GM19452 (cell line): ENCODE results near the gene LMO7.
"Not testable (repeated sequence)": the region's sequence is repeated elsewhere in the genome, so short reads cannot be mapped to it uniquely, and the experiment has no call there.

Experiments
- ATAC-seq: cut with Tn5 transposase; IDR thresholded peaks from one replicate; pipeline ENCODE4 v1.9.1; 2021; ENCODE audit not compliant: unreplicated experiment

Gene LMO7

GRCh38 chr13:75739244-75739868 is 103.2 kb downstream of the LMO7 start:
- ATAC-seq = no peak

- ATAC-seq = no peak
These were observed 103.9 kb downstream of the LMO7 start for GRCh38 chr13:75740031-75740430.

GRCh38 chr13:75743072-75743471 is 106.9 kb downstream of the LMO7 start:
- ATAC-seq = not testable (repeated sequence)

GRCh38 chr13:75744127-75744526 is 108.0 kb downstream of the LMO7 start:
- ATAC-seq = no peak

GRCh38 chr13:75745387-75745786 is 109.3 kb downstream of the LMO7 start:
- ATAC-seq = no peak

- no peak for ATAC-seq
These were observed 112.7 kb downstream of the LMO7 start for GRCh38 chr13:75748874-75749273.

GRCh38 chr13:75749407-75749806 is 113.3 kb downstream of the LMO7 start:
- ATAC-seq = no peak

- ATAC-seq = no peak
These were observed 115.2 kb downstream of the LMO7 start for GRCh38 chr13:75751350-75751749.

- ATAC-seq = no peak
These were observed 116.7 kb downstream of the LMO7 start for GRCh38 chr13:75752826-75753225.

- no peak for ATAC-seq
These were observed 118.8 kb downstream of the LMO7 start for GRCh38 chr13:75754936-75755335.

GRCh38 chr13:75757336-75757735 is 121.2 kb downstream of the LMO7 start:
- ATAC-seq = no peak

GRCh38 chr13:75759531-75759930 is 123.4 kb downstream of the LMO7 start:
- ATAC-seq = no peak

- no peak for ATAC-seq
These were observed 124.2 kb downstream of the LMO7 start for GRCh38 chr13:75760131-75761021.

GRCh38 chr13:75761369-75761768 is 125.2 kb downstream of the LMO7 start:
- ATAC-seq = peak; percentile 29

GRCh38 chr13:75762076-75762937 is 126.2 kb downstream of the LMO7 start:
- peak; percentile 91 for ATAC-seq

- ATAC-seq = peak; percentile 9
These were observed 126.8 kb downstream of the LMO7 start for GRCh38 chr13:75762955-75763354.

GRCh38 chr13:75763512-75763911 is 127.4 kb downstream of the LMO7 start:
- ATAC-seq = no peak

GRCh38 chr13:75764251-75764925 is 128.3 kb downstream of the LMO7 start:
- ATAC-seq = no peak

GRCh38 chr13:75764926-75765310 is 128.8 kb downstream of the LMO7 start:
- ATAC-seq = no peak

- ATAC-seq = no peak
These were observed 130.5 kb downstream of the LMO7 start for GRCh38 chr13:75766636-75767035.
